HepG2 (cell line): Measurements from ENCODE around the gene IL17RA. TPM values are rescaled to one million over a fixed set of nuclear protein-coding genes. Genes with fewer than 3 reads are reported as not detected.

ENCODE experiments used
- RBM39 ChIP-seq: fragments of 200-400 bp; formaldehyde crosslinking; IDR thresholded peaks from one replicate; pipeline ENCODE4 v1.6.1; 2018; ENCODE audit warnings: antibody characterized with exemption, mild to moderate bottlenecking, low read depth, low read length; ENCODE audit not compliant: poor library complexity, severe bottlenecking
- YEATS4 ChIP-seq: sonication (generic); formaldehyde crosslinking; IDR thresholded peaks from 2 replicates; pipeline ENCODE4 v1.4.0; 2020; ENCODE audit warnings: missing genetic modification reagents, borderline replicate concordance
- ZNF251 ChIP-seq: sonication (generic); formaldehyde crosslinking; IDR thresholded peaks from 2 replicates; pipeline ENCODE4 v1.9.0; 2021; ENCODE audit warnings: mild to moderate bottlenecking, missing genetic modification reagents
- ZNF431 ChIP-seq: sonication (generic); formaldehyde crosslinking; IDR thresholded peaks from 2 replicates; pipeline ENCODE4 v1.9.0; 2022; ENCODE audit warnings: missing genetic modification reagents, low read depth, mild to moderate bottlenecking, borderline replicate concordance
- polyA plus RNA-seq, 8 experiments: library from polyadenylated mRNA; depleted of rRNA in 3 of 8; stranded (reverse) in 7 of 8; unstranded in 1 of 8; fragments of >200 nt; fragmentation: Illumina TruSeq in 4 of 8; extraction: Trizol in 4 of 8; gene quantifications; 2 replicates each; pipeline versions ENCODE4 v1.2.1 to v1.2.3, GENCODE V29; 2011 to 2016; ENCODE audit warnings: low read depth in 4 of 8, missing spikeins in 1 of 8, mixed read lengths in 1 of 8; ENCODE audit not compliant: insufficient read depth in 1 of 8
- total RNA-seq, 5 experiments: library from RNA; depleted of rRNA; stranded (reverse); fragments of >200 nt; fragmentation: Illumina TruSeq; extraction: Trizol; gene quantifications; 2 replicates each; pipeline ENCODE4 v1.2.3, GENCODE V29; 2016; ENCODE audit warnings: low read depth in 1 of 5
- TF ChIP-seq, protein P1 (sequence below): IDR thresholded peaks from 2 replicates; pipeline ENCODE4 v1.4.0; 2020; ENCODE audit warnings: mild to moderate bottlenecking, missing genetic modification reagents
- TF ChIP-seq, protein P2 (sequence below): sonication (generic); formaldehyde crosslinking; IDR thresholded peaks from 2 replicates; pipeline ENCODE4 v1.4.0; 2020; ENCODE audit warnings: low read depth, mild to moderate bottlenecking, missing genetic modification reagents
- TF ChIP-seq, protein P3 (sequence below): sonication (generic); formaldehyde crosslinking; IDR thresholded peaks from 2 replicates; pipeline ENCODE4 v1.4.0; 2020; ENCODE audit warnings: missing genetic modification reagents, mild to moderate bottlenecking, borderline replicate concordance

The IL17RA gene
- total and polyA plus RNA-seq, 2 of the 13 experiments (the other 11 are each of a cell fraction or from before 2014, with no cell fraction given): 2.5 to 8.2 TPM

DNA sequence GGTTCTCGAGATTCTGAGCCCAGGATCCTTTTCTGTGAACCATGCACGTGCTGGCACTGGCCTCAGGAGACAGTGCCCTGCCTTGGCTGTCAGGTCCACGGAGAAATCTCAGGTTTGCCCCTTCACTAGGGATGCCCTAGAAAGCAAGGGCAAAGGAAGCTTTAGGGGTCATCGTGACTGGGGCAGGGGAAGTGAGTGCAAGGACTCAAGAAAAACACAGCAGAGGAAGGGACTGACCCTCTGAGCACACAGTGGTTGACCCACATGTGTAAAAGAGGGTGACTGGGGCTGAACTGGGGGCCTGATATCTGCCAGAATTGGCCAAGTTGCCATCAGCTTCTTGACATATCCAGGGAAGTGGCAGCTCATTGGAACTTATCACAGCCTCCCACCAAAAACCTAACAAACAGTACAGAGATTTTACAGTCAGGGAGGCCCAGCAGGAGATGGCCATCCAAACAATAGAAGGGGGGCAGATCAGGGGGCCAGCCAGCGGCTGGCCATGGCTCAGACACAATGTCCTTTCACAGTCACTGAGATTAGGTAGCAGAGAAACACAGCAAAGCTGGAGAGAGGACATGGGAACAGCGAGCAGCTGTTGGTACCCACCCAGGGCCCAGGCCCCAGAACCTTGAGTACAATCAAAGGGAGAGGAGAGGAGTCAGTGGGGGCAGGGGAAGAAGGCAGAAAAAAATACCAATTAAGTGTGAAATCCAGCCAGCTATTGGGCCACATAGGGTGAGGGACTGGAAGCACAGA, 32.0 kb downstream of the IL17RA start (continued):
- TF ChIP-seq, protein P1, sequence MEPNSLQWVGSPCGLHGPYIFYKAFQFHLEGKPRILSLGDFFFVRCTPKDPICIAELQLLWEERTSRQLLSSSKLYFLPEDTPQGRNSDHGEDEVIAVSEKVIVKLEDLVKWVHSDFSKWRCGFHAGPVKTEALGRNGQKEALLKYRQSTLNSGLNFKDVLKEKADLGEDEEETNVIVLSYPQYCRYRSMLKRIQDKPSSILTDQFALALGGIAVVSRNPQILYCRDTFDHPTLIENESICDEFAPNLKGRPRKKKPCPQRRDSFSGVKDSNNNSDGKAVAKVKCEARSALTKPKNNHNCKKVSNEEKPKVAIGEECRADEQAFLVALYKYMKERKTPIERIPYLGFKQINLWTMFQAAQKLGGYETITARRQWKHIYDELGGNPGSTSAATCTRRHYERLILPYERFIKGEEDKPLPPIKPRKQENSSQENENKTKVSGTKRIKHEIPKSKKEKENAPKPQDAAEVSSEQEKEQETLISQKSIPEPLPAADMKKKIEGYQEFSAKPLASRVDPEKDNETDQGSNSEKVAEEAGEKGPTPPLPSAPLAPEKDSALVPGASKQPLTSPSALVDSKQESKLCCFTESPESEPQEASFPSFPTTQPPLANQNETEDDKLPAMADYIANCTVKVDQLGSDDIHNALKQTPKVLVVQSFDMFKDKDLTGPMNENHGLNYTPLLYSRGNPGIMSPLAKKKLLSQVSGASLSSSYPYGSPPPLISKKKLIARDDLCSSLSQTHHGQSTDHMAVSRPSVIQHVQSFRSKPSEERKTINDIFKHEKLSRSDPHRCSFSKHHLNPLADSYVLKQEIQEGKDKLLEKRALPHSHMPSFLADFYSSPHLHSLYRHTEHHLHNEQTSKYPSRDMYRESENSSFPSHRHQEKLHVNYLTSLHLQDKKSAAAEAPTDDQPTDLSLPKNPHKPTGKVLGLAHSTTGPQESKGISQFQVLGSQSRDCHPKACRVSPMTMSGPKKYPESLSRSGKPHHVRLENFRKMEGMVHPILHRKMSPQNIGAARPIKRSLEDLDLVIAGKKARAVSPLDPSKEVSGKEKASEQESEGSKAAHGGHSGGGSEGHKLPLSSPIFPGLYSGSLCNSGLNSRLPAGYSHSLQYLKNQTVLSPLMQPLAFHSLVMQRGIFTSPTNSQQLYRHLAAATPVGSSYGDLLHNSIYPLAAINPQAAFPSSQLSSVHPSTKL: no peak
- TF ChIP-seq RBM39 (no peak), ZNF251 (no peak), ZNF431 (no peak), YEATS4 (no peak)
- TF ChIP-seq, protein P2, sequence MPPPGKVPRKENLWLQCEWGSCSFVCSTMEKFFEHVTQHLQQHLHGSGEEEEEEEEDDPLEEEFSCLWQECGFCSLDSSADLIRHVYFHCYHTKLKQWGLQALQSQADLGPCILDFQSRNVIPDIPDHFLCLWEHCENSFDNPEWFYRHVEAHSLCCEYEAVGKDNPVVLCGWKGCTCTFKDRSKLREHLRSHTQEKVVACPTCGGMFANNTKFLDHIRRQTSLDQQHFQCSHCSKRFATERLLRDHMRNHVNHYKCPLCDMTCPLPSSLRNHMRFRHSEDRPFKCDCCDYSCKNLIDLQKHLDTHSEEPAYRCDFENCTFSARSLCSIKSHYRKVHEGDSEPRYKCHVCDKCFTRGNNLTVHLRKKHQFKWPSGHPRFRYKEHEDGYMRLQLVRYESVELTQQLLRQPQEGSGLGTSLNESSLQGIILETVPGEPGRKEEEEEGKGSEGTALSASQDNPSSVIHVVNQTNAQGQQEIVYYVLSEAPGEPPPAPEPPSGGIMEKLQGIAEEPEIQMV (CRISPR knock-in tag): no peak
- TF ChIP-seq, protein P3, sequence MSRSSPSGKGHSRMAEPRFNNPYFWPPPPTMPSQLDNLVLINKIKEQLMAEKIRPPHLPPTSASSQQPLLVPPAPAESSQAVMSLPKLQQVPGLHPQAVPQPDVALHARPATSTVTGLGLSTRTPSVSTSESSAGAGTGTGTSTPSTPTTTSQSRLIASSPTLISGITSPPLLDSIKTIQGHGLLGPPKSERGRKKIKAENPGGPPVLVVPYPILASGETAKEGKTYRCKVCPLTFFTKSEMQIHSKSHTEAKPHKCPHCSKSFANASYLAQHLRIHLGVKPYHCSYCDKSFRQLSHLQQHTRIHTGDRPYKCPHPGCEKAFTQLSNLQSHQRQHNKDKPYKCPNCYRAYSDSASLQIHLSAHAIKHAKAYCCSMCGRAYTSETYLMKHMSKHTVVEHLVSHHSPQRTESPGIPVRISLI (CRISPR knock-in tag): no peak
